MG63 (cell line): ENCODE measurements around the gene PHF19. TPM values are rescaled to one million over a fixed set of nuclear protein-coding genes. Genes with fewer than 3 reads are reported as not detected.

Source experiments
- DNase-seq: peaks from one replicate; pipeline ENCODE4 v3.0.0-alpha.2; 2020
- H3K27me3 ChIP-seq: fragments of 250-450 bp; sonication (Bioruptor Pico); 2 replicates; pipeline ENCODE4 v1.5.1; 2020; ENCODE audit warnings: mild to moderate bottlenecking, moderate library complexity
- H3K36me3 ChIP-seq: fragments of 250-450 bp; sonication (Bioruptor Pico); 2 replicates; pipeline ENCODE4 v1.5.1; 2020; ENCODE audit warnings: mild to moderate bottlenecking, moderate library complexity
- H3K4me3 ChIP-seq: fragments of 250-450 bp; sonication (Bioruptor Pico); 2 replicates; pipeline ENCODE4 v1.5.1; 2020; ENCODE audit warnings: mild to moderate bottlenecking, moderate library complexity
- H3K9me3 ChIP-seq: fragments of 250-450 bp; sonication (Bioruptor Pico); 2 replicates; pipeline ENCODE4 v1.5.1; 2020; ENCODE audit warnings: mild to moderate bottlenecking, moderate library complexity
- total RNA-seq: library from RNA; depleted of rRNA; stranded (reverse); fragments of >200 nt; shearing (Covaris generic); gene quantifications from 2 replicates; pipeline ENCODE4 v1.2.3, GENCODE V29; 2014; ENCODE audit warnings: low replicate concordance

PHF19 gene
- total RNA-seq, 1 experiment from 2014 or later, result 51.5 TPM

DNA sequence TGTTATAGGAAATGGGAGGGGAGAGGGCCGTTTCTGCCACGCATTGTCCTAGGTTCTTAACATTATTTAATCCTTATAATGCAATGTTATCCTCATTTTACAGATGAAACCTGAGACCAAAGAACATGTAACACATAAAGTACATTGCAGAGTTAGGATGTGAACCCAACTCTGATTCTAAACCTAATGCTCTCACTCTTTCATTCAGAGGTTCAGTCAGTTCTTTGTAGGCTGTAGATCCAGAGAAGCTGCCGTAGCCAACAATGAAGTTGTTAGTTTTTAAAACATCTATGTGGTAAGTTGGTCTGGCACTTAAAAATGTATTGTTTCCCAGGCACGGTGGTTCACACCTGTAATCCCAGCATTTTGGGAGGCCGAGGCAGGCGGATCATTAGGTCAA, 23.8 kb downstream of the PHF19 start:
- Histone ChIP-seq H3K36me3 (peaks cover 19% of the 10 kb centered on the region), H3K27me3 (no peaks in the 10 kb centered on the region), H3K4me3 (no peak overlapping the region), H3K9me3 (no peaks in the 10 kb centered on the region)
- DNase-seq, result no peak

DNA sequence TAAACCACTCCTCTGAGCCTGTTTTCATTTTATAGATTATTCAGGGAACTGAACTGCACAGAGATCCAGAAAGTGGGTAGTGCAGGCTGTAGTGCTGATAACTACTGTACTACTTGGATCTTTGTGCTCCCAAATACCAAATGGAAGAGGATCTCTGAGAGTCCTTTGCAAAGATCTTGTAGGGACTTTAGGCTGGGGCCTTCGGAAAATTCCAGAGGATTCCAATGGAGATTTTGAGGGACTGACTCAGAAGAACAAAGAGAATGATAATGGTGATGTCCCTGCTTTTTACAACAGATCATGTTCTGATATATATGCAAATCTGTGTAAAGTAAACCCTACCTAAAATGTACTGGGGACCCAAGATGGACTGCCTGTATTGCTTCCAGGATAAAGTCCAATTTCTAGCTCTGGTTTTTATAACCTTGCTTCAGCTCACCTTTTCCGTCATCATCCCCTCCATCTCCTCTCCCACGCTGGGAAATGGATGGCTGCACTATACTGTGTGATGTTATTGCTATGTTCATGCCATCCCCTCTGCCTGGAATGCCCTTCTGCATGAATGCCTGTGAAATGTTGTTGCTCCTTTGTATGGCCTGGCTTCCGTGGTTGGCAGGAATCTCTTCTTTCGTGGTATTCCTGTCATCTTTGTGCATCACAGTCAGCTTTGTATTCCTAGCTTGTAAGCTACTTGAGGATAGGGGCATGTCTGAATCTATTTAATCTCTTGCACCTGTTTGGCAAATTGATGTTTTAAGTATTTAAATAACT, 24.6 kb downstream of the PHF19 start:
- H3K9me3 ChIP-seq, result no peaks in the 10 kb centered on the region
- no peak overlapping the region for H3K4me3 ChIP-seq
- H3K27me3 ChIP-seq, result no peaks in the 10 kb centered on the region
- no peak for DNase-seq
- peaks cover 12% of the 10 kb centered on the region for H3K36me3 ChIP-seq

DNA sequence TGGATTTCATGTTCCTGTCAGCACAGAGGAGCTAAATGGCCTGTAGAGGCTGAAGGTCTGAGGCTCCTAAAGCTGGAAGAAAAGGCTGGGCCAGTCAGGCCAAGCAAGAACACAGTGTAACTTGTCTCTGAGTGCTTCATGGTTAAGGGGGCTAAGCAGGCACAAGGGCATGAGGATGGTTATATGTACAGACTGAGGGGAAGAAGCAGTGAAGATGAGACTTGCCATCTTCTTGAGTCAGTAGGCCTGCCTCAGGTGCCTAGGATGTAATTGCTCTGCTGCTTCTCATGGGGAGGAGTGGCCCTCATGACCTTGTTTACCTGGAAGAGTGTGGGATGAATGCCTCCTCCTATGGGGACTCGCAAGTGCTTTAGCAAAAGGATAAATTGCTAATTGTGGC, 25.5 kb downstream of the PHF19 start:
- Histone ChIP-seq H3K36me3 (peaks cover 9% of the 10 kb centered on the region; the same call in 1 of the 2 replicates), H3K27me3 (no peaks in the 10 kb centered on the region), H3K9me3 (no peaks in the 10 kb centered on the region), H3K4me3 (no peak overlapping the region)
- no peak for DNase-seq

DNA sequence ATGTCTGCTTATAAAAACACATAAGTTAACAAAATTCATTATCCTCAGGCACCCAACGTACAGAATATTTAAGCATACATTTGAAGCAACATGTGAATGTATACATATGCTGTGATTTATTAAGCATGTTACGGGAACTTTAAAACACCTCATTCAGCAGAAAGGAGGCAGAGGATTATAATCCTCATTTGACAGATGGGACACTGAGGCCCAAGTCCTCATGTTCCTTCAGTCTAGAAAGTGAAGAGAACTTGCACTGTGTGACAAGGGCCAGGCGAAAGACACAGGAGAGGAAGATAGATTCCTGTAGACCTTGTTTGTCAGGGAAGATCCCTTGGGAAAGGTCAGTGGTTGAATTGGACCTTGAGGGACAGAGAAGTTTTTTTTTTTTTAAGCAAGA, 26.7 kb downstream of the PHF19 start:
- peaks cover 7% of the 10 kb centered on the region; the same call in 1 of the 2 replicates for H3K36me3 ChIP-seq

DNA sequence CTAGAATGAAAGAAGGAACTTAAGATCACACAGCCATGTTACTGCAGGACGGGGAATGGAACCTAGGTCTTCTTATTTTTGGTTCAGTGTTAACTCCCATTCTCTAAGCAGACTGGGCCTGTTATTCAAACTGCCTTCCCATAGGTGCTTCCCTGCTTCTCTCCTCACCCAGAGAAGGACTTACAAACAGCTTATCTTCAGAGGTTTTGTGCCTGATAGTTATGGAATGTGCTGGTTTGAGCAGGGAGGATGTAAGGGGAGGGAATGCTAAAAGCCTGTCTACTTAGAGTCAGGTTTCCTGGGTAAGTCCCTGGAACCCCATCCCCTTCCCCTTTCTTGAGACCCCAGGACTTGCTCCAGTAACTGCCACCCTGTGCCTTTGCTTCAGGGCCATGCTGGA, 30.1 kb downstream of the PHF19 start:
- Histone ChIP-seq H3K27me3 (no peaks in the 10 kb centered on the region), H3K9me3 (no peaks in the 10 kb centered on the region), H3K4me3 (no peak overlapping the region), H3K36me3 (no peaks in the 10 kb centered on the region; the same call in 1 of the 2 replicates)
- DNase-seq, result no peak

More for the DNA sequence above, 26.7 kb downstream of the PHF19 start:
- H3K4me3 ChIP-seq, result no peak overlapping the region
- no peaks in the 10 kb centered on the region for H3K27me3 ChIP-seq
- H3K9me3 ChIP-seq, result no peaks in the 10 kb centered on the region
- DNase-seq, result no peak

DNA sequence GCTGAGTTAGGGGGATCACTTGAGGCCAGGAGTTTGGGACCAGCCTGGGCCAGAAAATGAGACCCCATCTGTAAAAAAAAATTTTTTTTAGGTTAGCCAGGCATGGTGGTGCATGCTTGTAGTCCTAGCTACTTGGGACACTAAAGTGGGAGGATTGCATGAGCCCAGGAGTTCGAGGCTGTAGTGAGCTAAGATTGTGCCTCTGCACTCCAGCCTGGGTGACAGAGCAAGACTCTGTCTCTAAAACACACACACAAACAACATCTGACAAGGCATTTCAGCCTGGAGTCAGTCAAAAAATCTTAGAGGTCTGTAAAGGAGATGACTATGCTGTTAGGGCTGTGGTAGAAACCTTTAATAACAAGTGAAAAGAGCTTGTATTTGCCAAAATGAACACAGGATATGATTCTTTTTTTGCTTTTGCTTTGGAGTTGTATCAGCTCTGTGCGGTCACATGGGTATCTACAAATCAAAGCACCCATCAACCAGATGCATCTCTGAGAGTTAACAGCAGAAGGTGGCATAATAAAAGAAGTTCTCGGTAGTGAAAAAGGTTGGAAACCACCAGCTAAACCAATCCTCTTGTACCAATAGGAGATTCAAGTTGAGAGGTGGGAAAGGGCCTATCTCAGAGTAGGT, 30.6 kb downstream of the PHF19 start:
- Histone ChIP-seq H3K27me3 (no peaks in the 10 kb centered on the region), H3K36me3 (no peaks in the 10 kb centered on the region), H3K9me3 (no peaks in the 10 kb centered on the region), H3K4me3 (no peak overlapping the region)
- DNase-seq, result no peak

DNA sequence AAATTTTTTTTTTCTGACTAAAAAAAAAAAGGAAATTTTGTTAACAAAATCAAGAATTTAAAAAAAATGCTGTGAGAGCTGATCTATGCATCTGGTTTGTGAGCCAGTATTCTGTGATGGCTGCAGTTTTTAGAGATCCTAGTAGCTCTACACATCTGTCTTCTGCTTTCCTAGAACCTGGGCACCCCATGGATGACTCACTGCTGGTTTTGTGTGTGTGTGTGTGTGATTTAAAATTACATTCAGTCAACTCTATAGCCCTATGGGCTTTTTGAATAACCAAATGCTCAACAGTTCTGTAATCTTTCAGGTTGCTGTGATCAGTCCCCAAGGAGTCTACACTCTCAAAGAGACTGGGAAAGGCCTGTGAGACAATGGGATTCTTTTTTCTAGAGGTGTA, 31.7 kb downstream of the PHF19 start:
- Histone ChIP-seq H3K9me3 (no peaks in the 10 kb centered on the region), H3K27me3 (no peaks in the 10 kb centered on the region), H3K4me3 (no peak overlapping the region), H3K36me3 (peaks cover 6% of the 10 kb centered on the region)
- no peak for DNase-seq

DNA sequence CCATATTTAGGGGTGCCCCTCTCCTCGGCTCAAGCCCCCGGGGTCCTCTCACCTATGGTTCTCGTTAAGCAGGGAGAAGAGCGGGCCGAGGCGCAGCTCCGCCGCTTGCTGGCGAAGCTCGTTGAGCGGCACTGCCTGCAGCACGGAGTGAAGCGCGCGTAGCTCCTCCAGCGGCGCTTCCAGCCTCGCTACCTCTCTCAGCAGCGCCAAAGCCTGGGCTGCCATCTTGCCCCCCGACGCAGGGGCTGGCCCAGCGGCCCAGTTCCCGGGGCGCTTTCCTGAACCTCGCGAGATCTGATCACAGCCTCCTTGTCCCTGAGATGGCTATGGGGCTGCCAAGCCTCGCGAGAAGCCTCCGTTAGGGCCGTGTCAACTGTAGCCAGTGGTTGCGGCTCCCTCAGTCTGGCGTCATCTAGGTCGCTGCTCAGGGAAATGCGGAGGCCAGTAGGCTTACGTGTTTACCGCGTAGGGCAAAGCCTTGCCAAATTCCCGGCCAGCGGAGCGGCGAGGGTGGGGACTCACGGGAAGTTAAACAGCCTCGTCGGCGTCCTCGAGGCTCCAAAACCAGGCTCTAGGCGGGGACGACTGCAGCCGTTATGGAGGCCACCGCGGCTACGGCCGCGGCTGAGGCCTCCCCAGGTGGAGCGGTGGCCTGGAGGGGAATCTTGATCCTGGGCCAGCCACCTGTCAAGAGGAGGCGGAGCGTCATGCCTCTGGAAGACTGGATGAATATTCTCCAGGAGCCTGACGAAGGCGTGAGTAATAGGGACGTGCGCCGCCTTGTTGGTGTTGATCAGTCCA, 34.1 kb downstream of the PHF19 start, which contains the start of gene PSMD5:
Gene PSMD5 (minus strand): TSS at position 238 of the 801 bp plus-strand sequence. CDS start 13 bp downstream, at position 225.
- H3K36me3 ChIP-seq, result peaks cover 6% of the 10 kb centered on the region
- peak; percentile 95 for DNase-seq
- no peaks in the 10 kb centered on the region for H3K9me3 ChIP-seq
- H3K4me3 ChIP-seq, result peak within 1 kb of the TSS; percentile 62
- no peaks in the 10 kb centered on the region for H3K27me3 ChIP-seq

DNA sequence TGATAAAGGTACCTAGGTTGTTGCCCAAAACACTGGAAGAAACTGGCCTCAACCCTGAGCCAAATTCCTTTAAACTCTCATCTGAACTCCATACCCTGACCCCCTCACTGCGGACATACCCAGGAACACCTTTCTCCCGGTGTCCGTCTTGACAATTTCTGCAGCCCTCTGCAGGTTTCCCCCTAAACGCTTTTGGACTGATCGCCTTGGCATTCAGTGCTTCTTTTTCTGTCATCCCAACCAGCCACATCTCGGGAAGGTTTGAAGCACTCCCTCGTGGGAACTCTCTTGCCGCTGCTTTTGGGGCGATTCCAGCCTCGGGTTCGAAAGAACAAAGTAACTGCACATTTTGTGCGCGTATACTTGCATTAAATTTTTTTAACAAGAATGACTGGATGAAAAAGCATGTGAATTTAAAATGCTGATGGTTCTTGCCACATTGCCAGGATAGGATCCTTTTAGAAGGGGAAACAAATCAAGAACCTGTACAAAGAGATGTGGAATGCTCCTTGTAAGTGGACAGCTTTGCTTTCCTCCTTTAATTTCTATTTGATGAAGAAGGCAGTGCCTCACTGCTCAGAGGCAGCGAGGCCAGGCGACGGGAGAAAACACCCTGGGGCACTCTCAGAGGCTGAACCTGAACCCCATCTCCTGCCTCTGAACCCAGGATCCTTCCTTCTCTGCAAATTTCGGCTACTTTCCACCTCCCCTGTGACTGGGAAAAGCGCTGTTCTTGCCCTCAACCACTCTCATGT, 34.9 kb downstream of the PHF19 start:
- no peak for DNase-seq

DNA sequence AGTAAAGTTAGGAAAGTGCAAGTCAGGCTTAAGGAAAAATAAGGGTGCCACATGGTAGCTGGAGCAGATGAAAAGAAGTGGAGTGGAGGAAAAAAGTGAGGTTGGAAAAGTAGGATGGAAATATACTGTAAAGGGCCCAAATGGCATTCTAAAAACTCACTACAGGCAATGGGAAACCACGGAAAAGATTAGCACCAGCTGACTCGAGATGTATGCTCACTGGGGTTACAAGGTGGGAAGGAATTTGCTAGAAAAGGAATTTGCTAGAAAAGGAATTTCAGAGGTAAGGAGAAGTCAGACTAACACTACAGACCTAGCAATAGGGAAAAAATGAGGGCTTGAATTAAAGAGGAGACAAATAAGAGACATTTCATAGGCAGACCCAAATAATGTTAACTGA, 37.8 kb downstream of the PHF19 start:
- no peak for DNase-seq

More for the DNA sequence above, 34.9 kb downstream of the PHF19 start:
- Histone ChIP-seq H3K36me3 (peaks cover 6% of the 10 kb centered on the region), H3K4me3 (peak overlapping the region; percentile 62), H3K27me3 (no peaks in the 10 kb centered on the region), H3K9me3 (no peaks in the 10 kb centered on the region)

DNA sequence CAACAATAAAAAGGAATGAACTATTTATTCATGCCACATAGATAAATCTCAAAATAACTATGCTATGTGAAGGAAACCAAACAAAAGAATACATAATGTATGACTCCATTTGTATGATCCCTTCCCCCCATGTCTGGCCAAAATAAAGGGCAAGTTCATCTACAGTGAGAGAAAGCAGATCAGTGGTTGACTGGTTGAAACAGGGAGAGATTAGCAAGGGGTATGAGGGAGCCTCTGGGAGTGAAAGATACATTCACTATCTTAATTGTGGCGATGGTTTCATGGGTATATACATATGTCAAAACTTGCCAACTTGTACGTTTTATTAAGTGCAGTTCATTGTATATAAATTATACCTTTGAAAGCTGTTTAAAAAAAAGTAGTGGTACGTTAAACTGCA, 39.1 kb downstream of the PHF19 start:
- no peaks in the 10 kb centered on the region for H3K9me3 ChIP-seq
- H3K27me3 ChIP-seq, result no peaks in the 10 kb centered on the region; the same call in 1 of the 2 replicates
- H3K4me3 ChIP-seq, result no peak overlapping the region
- peaks cover 6% of the 10 kb centered on the region for H3K36me3 ChIP-seq
- no peak for DNase-seq

More for the DNA sequence above, 37.8 kb downstream of the PHF19 start:
- Histone ChIP-seq H3K36me3 (peaks cover 6% of the 10 kb centered on the region), H3K27me3 (no peaks in the 10 kb centered on the region), H3K9me3 (no peaks in the 10 kb centered on the region), H3K4me3 (no peak overlapping the region)

DNA sequence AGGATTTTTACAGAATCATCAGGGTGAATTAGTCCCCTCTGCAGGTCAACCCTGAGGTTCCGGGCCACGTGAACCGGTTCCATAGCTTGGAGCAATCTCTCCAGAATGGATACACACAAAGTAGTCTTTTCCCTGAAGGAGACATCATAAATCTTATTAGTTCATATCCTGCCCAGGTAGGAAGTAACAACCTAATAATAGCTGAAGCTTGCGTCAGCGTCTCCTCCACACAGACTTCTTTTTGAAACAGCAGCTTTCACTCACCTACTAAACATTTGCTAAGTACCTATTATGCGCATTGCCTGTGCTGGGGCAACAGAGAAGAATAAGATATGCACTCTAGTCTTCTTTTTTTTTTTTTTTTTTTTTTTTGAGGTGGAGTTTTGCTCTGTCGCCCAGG, 43.7 kb downstream of the PHF19 start:
- Histone ChIP-seq H3K36me3 (peaks cover 26% of the 10 kb centered on the region), H3K27me3 (no peaks in the 10 kb centered on the region; the same call in 1 of the 2 replicates), H3K4me3 (no peak overlapping the region), H3K9me3 (no peaks in the 10 kb centered on the region)
- no peak for DNase-seq

DNA sequence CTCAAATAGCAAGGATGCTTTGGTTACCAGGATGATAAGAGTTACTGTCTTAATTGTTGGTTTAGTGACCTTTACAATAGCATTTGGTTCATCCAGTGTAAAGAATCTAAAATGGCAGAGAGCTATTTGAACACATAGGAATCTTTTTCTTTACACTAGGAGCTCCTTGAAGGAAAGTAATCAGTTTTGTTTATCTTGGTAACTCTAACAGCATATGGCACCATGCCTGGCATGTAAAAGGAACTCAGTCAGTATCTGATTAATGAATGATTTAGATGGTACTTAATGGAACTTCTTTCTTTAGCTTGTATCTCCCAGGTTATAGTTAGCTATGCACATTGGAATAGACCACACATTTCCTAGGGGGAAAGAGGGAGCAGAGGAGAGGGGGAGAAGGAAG, 44.2 kb downstream of the PHF19 start:
- Histone ChIP-seq H3K9me3 (no peaks in the 10 kb centered on the region), H3K36me3 (peaks cover 26% of the 10 kb centered on the region)

DNA sequence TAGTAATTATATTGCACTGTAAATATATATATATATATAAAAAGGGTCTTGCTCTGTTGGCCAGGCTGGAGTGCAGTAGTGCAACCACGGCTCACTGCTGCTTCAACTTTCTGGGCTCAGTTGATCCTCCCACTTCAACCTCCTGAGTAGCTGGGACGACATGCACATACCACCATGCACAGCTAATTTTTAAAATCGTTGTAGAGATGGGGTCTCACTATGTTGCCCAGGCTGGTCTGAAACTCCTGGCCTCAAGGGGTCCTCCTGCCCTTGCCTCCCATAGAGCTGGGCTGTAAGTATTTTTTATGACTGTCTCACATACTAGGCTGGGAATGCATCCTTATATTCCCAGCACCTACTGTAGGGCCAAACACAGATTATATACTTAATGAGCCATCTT, 46.1 kb downstream of the PHF19 start:
- DNase-seq, result no peak
- H3K36me3 ChIP-seq, result peaks cover 43% of the 10 kb centered on the region
- H3K27me3 ChIP-seq, result no peaks in the 10 kb centered on the region; the same call in 1 of the 2 replicates

More for the DNA sequence above, 44.2 kb downstream of the PHF19 start:
- H3K27me3 ChIP-seq, result no peaks in the 10 kb centered on the region; the same call in 1 of the 2 replicates
- DNase-seq, result no peak
- H3K4me3 ChIP-seq, result no peak overlapping the region

DNA sequence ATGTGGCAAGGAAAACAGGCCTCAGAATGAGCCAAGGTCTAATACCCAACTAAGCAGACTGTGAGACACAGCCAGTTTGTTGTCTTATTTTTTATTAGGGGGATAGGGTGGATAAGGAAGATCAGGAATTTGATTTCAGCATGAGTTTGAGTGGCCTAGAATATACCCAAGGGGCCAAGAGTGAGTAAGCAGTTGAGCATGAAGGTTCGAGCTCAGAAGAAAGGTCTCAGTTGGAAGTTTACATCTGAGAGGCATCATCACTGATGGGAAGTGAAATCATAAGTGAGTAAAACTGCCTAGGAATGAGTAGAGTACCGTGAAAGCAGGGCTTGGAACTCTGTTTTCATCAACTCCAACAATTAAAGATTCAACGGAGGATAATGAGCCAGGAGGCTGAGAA, 46.8 kb downstream of the PHF19 start:
- Histone ChIP-seq H3K36me3 (peaks cover 43% of the 10 kb centered on the region), H3K9me3 (no peaks in the 10 kb centered on the region), H3K27me3 (no peaks in the 10 kb centered on the region; the same call in 1 of the 2 replicates), H3K4me3 (no peak overlapping the region)
- DNase-seq, result no peak

More for the DNA sequence above, 46.1 kb downstream of the PHF19 start:
- Histone ChIP-seq H3K9me3 (no peaks in the 10 kb centered on the region), H3K4me3 (no peak overlapping the region)

DNA sequence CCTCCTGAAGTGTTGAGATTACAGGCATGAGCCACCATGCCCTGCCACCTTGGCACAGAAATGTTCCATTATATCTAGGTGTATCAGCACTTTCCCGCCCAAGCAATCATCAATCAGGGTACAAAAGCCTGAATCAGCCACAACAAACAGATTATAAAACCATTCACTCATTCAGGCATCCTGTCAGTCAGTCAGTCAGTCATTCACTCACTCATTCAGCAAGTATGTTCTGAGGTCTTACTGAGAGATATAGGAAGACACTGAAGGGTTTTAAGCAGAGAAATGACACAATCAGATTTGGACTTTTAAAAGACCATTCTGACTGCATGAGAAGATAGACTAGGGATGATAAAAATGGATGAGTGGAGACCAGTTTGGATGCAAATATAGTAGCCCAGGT, 47.3 kb downstream of the PHF19 start:
- Histone ChIP-seq H3K27me3 (no peaks in the 10 kb centered on the region; the same call in 1 of the 2 replicates), H3K36me3 (peaks cover 44% of the 10 kb centered on the region), H3K9me3 (no peaks in the 10 kb centered on the region), H3K4me3 (no peak overlapping the region)
- DNase-seq, result no peak
